ENCODE results near the gene SYMPK.
"Not testable (repeated sequence)": the region's sequence is repeated elsewhere in the genome, so short reads cannot be mapped to it uniquely, and the experiment has no call there.

Gene SYMPK

GRCh38 chr19:45804140-45804958 lies 58.6 kb downstream of the SYMPK start:
- no peak for DNase-seq (ENCODE audit: low read depth in 2 of 2)

DNA sequence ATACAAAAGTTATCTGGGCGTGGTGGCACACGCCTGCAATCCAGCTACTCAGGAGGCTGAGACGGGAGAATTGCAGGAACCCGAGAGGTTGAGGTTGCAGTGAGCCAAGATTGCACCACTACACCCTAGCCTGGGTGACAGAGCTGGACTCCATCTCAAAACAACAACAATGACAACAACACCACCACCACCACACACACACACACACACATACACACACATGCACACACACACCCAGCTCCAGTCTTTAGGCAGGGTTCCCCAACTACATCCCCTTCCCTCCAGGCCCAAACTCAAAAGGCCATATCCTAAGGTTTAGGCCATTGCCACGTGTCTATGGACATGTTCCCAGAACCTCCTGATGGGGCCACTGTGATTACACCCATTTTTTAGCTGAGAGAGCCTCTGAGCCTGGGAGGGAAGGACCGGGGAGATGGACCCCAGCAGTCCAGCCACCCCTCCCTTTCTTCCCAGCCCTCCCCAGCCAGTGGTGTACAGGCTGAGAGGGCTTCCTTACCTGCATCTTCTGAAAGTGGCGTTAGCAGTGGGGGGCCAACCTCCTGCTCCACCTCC lies 61.3 kb downstream of the SYMPK start:
- no peak for DNase-seq (ENCODE audit: low read depth in 2 of 2)

- DNase-seq (ENCODE audit: low read depth in 2 of 2) = no peak
Measured at GRCh38 chr19:45800070-45800553, 62.8 kb downstream of the SYMPK start.

DNA sequence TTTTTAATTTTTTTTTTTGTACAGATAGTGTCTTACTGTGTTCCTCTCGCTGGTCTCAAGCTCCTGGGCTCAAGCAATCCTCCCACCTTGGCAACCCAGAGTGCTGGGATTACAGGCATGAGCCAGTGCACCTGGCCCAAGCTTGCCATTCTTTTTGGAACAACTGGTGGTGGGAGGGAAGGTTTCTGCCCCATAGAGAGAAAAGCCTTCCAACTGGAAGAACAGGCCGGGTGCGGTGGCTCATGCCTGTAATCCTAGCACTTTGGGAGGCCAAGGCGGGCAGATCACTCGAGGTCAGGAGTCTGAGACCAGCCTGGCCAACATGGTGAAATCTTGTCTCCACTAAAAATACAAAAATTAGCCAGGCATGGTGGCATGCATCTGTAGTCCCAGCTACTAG lies 63.4 kb downstream of the SYMPK start:
- not testable (repeated sequence) for DNase-seq (ENCODE audit: low read depth in 2 of 2)

GRCh38 chr19:45798995-45799517 lies 63.9 kb downstream of the SYMPK start:
- peak; percentile 33 to 55 for DNase-seq (ENCODE audit: low read depth in 2 of 2)

DNA sequence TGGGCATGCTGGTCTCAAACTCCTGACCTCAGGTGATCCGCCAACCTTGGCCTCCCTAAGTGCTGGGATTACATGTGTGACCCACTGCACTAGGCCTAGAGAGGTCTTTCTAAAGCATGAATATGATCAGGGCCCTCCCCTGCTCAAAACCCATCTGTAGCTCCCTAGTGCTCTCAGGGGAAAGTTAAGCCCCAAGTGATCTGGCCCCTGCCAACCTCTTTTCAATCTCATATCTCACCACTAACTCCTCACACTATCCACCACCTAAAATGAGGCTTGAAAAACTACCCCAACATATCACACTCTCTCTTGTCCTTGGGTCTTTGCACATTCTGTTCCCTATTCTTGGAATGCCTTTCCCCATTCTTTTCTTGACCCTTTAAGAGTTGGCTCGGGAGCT lies 68.3 kb downstream of the SYMPK start:
- DNase-seq (ENCODE audit: low read depth in 2 of 2) = no peak

DNA sequence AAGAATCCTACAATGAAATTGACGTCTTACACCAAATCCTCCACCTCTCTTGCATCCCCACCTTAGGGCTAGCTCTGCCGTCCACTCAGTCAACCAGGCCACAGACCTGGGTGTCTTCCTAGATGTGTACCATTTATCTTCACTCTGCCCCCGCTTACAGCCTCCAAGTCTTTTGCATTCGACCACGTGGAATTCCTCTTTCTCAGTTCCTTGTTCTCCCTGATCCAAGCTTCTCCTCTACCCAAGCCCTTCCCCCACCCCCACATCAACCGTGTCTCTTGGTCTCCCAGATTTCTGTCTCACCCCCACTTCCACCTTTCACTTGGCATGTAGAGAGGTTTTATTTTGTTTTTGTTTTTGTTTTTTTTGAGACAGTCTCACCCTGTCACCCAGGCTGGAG lies 69.1 kb downstream of the SYMPK start:
- no peak for DNase-seq (ENCODE audit: low read depth in 2 of 2)

DNA sequence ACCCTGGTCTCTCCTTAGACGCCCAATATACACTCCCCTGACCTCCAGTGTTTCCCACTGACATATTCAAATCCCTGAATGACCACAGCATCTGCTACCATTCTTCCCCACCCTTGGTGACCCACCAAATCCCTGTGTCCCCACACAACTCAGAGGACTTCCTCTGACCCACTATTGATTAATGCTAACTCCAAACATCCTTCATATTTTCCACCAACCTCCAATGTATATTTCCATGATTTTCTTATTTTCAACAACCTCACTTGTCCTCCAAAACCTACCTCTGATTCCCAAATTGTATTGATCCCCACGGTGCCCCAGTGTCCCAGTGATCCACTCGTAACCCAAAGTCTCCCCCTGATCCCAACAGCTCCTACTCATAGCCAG lies 69.8 kb downstream of the SYMPK start:
- no peak for DNase-seq (ENCODE audit: low read depth in 2 of 2)

- DNase-seq (ENCODE audit: low read depth in 2 of 2) = peak; percentile 99 to 100
Measured at GRCh38 chr19:45792470-45793177, 70.3 kb downstream of the SYMPK start, which contains the start of gene DMWD. Gene DMWD (minus strand): TSS chr19:45792845. CDS start chr19:45792756, 89 bp downstream.

DNA sequence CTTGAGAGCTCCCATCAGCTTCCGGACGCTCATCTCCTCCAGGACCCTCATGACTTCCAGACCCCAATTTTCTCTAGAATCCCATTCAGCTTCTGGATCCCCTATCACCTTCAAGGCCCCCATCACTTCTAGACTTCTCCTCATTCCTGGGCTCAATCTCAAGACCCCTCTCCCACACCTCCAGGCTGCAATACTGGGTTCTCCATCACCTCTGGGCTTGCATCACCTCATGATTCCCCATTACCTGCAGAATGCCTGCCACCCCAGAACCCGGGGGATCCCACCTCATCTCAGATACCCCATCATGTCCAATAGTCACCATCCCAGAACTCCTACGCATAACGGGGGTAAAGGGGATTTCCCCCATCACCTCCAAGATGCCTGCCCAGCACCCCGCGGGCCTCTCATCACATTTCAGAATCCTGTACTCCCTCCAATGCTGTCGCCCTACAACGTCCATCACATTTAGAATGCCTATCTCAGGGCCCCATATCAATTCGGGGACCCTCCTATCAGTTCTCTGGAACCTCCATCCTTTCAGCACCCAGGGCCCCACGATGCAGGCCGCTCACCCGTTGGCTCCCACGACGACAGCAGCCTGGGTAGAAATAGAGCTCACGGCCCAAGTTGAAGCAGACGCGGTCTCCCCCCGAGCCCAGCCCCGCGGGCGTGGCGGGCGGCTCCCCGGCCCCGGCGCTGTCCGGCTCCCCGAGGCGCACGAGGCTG lies 71.0 kb downstream of the SYMPK start:
- DNase-seq (ENCODE audit: low read depth in 2 of 2) = no peak

GRCh38 chr19:45790942-45791341 lies 72.0 kb downstream of the SYMPK start:
- no peak for DNase-seq (ENCODE audit: low read depth in 2 of 2)

DNA sequence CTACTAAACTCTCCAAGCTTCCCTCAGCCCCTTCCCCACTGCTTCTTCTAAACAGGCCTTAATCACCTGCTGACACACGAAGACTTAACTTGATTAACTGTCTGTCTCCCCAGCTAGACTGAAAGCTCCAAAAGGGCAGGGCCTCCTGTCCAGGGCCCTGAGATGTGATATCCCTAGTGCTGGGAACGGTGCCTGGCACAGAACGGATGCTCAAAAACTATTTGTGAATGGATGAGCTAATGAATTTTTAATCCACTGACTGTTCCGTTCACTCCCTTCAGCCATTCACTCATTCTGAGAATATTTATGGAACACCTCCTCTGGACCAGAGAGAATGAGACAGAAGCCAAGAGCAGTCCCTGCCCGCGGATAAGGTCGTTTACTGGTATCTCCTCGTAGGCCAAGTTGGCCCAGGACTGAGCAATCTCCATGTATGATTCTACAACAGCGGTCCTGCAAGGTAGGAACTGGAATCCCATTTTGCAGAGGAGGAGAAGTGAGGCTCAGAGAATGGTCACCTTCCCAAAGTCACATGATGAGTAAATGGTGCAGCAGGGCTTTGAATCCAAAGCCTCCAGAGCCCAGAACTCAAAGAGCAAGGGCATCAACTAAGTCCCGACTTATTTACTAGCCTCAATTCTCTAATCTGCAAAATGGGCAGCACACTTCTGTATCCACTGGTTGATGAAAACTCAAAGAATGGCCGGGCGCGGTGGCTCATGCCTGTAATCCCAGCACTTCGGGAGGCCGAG lies 73.7 kb downstream of the SYMPK start:
- no peak for DNase-seq (ENCODE audit: low read depth in 2 of 2)

DNA sequence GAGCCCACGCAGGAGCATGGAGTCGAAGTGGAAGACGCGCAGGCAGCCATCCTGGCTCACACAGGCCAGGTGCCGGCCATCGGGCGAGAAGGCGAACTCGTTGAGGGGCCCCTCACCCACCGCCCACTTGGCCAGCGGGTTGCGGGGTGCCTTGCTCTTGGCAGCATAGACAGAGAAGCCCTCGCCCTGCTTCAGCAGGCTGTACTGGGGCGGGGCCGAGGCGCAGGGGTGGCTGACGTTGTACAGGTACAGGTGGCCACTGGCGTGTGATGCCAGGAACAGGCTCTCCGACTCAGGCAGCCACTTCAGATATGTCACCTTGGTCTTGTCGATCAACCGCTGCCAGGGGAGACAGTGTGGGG lies 76.4 kb downstream of the SYMPK start:
- DNase-seq (ENCODE audit: low read depth in 2 of 2) = no peak

- no peak for DNase-seq (ENCODE audit: low read depth in 2 of 2)
Measured at GRCh38 chr19:45785781-45786532, 77.0 kb downstream of the SYMPK start.

DNA sequence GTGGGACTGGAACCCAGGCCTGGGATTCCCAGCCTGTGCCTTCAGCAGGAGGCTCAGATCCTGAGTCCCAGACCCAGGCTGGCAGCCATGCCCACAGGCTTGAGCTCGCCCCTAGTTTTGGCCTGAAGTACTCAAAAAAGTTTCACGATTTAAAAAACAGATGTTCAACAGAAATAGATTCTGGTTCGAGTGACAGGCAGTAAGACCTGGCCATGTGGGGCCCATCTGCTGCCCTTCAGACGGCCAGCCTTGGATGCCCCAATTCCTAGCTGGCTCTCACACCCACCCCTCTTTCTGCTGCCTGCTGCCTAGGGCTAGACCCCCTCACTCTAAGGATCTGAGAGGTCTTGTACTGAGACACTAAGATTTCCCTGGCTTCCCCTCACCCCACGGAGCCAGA lies 77.8 kb downstream of the SYMPK start:
- DNase-seq (ENCODE audit: low read depth in 2 of 2) = no peak

GRCh38 chr19:45784096-45784495 lies 78.9 kb downstream of the SYMPK start:
- DNase-seq (ENCODE audit: low read depth in 2 of 2) = no peak

GRCh38 chr19:45782820-45783785 lies 79.8 kb downstream of the SYMPK start:
- no peak for DNase-seq (ENCODE audit: low read depth in 2 of 2)

DNA sequence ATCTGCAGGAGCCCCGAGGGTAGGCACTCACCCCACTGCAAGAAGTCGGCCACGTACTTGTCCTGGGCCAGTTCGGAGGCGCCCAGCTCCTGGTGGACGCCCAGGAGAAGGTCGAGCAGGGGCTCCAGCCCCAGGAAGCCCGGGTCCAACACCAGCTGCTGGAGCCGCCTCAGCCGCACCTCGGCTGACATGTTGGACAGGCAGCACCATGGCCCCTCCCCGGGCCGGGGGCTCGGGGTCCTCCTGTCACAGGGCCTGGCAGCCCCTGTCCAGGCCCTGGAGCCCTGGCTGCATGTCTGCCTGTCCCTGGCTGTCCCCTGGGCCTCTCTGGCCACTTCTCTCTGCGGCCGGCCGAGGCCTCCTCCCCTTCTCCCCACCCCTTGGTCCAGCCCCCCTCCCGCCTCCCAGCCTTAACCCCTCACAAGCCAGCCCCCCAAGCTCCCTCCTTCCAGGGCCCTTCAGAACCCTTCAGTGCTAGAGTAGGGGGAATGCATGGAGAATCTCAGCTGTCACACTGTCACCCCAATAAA lies 80.7 kb downstream of the SYMPK start, which contains the start of gene DMPK:
DMPK (minus strand) TSS at position 329 of the 530 bp plus-strand sequence; CDS start at position 191, 138 bp downstream.
- DNase-seq (ENCODE audit: low read depth in 2 of 2) = no peak
